Stimulated activated CD8-positive, alpha-beta memory T cell treated with anti-CD3 and anti-CD28 coated beads, Interleukin-15, amount 100 ng/mL, for 24 hours (primary cell): Measurements from ENCODE around the gene EFNA3.
"Not testable (repeated sequence)": the region's sequence is repeated elsewhere in the genome, so short reads cannot be mapped to it uniquely, and the experiment has no call there.

Experiments
- DNase-seq: peaks from one replicate; pipeline ENCODE4 v3.0.0-alpha.2; 2020; ENCODE audit warnings: low read depth

EFNA3 gene

DNA sequence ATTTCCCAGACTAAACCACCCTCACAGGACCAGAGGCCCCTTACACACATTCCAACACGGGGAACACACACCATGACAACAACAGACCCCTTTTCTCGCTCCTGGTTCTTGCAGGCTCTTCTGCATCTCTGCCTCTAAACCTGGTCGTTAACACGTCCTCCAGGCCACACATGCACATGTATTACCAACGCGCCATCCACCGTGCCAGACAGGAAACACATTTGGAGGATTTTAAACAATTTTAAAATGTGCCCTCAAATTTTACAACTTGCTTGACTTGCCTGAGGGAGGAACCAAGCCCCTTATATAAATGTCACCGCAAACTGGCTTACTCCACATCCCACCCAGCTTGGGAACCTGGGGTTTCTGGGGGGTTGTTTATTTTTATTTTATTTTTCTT lies 32.2 kb downstream of the EFNA3 start:
- no peak for DNase-seq

GRCh38 chr1:155113450-155113980 lies 34.9 kb downstream of the EFNA3 start:
- no peak for DNase-seq

DNA sequence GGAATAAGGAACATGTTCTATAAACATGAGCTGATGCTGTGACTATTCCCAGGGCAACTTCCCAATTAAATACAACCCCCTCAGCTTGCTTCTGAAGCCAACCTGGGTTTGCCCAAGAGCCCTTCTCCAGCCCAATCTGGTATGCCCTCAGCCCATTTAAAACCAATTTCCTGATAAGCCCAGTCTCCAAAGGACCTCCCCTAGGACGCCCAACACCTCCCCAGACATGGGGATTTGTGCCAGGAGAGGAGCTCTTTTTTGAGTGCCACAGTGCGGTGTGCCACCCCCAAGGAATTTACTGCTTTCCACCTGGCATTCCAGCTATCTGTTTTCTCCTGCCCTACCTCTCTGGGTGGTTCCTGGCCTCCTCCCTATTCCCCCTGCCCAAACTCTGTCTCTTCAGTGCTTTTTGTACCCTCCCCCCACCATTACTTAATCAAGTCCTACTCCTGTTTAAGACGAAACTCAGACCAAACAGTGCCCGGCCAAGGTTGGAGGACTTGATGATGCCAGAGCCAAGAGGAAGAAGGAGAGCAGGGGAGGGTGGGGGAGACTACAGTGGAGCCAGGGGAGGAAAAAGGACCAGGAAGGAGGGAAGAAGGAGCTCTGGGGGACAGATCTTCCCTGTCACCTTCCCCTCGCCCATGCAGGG lies 37.6 kb downstream of the EFNA3 start:
- no peak for DNase-seq

DNA sequence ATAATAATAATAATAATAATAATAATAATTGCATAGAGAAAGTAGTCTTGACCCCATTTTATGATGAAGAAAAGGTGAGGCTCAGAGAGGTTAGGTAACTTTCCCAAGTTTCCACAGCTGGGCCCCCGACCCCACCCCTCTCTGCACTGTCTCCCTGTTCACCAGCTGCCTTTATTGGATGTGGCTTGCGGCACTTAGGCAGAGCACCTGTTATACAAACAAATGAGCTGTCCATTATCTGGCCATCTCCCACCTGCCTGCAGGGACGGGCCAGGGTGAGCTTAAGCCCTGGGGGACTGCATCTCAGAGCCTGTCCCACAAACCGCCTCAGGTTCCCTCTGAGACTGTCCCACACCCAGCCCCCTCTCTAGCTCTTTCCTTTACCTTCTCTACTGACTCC lies 39.0 kb downstream of the EFNA3 start:
- no peak for DNase-seq

- DNase-seq, result not testable (repeated sequence)
Observed at GRCh38 chr1:155118090-155118489, 39.5 kb downstream of the EFNA3 start.

GRCh38 chr1:155120253-155120652 lies 41.6 kb downstream of the EFNA3 start:
- no peak for DNase-seq

GRCh38 chr1:155121249-155121648 lies 42.6 kb downstream of the EFNA3 start:
- DNase-seq, result no peak

GRCh38 chr1:155122308-155122707 lies 43.7 kb downstream of the EFNA3 start:
- DNase-seq, result no peak

- no peak for DNase-seq
Observed at GRCh38 chr1:155123801-155124200, 45.2 kb downstream of the EFNA3 start.

DNA sequence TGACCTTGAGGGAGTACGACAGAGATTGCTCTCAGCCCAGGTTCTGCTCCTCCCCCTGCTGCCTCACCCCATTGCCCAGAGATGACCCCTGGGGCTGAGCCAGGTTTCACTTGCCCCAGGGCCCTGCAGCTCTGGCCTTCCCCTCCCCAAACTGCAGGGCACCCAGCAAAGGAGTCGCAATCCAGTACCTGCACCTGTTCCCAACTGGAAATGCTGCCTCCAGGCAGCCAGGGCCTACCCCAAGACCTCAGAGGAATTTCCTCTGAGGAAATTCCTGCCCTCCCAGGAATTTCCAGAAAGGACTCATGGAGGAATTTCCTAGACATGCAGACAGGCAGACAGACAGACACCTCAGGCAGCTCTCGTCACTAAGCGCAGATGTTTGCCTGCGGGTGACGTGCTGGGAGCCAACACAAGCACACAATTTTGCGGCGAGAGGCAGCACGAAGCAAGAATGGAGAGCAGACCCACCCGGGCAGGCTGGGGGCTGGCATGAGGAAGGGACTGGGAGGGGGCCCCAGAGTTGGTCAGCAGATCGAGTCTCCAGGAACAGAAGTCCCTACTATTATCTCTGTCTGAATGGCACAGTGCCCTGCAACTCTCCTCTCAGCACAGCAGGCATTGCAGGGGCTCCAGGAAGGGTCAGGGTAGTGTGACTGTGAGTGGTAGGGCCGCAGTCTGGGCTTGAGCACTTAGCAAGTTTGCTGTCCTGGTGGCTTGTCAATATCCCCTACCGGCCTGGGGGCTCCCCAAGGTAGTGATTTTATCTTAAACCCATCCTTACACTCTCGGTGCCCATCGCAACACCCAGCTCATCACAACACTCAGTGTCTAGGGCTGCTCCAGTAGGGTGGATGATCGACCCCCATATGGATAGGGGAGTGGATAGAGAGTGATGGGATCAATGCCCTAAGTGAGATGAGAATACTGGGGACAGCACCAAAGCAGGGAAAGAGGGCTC lies 46.1 kb downstream of the EFNA3 start:
- no peak for DNase-seq

GRCh38 chr1:155125511-155125945 lies 46.9 kb downstream of the EFNA3 start:
- no peak for DNase-seq

DNA sequence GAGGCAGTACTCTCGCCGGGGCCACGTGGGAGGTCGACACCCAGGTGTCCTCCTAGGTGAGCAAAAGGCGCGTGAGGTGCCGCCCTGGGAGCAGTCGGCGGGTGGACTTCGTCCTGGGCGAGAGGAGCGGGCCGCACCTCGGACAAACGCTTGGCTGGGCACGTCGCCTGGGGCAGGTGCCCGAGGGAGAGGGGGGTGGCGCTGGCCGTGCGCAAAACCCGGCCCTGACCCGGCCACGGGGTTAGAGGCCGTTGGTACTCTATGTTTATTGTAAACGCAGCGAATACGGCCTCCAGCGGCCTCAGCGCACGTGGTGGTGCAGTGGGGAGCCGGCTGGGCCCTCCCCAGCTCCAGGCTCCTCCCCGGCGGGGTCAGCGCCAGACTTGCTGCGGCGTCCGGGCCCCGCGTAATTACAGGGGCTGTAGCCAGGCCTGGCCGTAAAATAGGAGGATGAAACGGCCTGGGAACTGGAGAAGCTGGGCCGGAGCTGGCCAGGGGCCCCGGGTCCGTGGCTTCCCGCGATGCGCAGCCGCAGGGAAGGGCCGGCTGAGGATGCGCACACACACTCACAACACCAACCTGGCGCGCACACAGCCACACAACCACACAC lies 47.4 kb downstream of the EFNA3 start:
- no peak for DNase-seq

DNA sequence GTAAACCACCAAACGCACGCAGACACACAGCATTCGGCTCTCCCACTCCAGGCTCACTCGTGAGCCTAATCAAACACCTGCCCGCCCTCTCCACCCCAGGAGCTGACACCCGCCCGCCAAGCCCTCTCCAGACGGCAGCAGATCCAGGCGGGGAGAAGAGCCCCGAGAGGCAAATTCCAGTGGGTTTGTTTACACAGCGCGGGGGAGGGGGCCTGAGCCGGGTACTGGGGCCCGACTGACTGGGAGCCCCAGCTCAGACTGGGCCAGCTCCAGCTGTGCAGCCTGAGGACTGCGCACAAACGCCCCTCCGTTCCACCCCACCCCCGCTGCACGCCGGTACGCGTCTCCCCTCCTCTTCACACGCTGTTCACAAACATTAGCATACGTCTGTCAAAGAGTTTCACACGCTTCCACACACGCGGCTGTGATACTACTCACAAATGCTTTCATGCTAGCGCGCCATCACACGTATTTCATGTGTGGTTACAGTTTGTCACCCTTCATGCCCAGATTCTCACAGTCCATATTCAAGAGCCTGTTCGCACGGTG lies 48.0 kb downstream of the EFNA3 start:
- no peak for DNase-seq

DNA sequence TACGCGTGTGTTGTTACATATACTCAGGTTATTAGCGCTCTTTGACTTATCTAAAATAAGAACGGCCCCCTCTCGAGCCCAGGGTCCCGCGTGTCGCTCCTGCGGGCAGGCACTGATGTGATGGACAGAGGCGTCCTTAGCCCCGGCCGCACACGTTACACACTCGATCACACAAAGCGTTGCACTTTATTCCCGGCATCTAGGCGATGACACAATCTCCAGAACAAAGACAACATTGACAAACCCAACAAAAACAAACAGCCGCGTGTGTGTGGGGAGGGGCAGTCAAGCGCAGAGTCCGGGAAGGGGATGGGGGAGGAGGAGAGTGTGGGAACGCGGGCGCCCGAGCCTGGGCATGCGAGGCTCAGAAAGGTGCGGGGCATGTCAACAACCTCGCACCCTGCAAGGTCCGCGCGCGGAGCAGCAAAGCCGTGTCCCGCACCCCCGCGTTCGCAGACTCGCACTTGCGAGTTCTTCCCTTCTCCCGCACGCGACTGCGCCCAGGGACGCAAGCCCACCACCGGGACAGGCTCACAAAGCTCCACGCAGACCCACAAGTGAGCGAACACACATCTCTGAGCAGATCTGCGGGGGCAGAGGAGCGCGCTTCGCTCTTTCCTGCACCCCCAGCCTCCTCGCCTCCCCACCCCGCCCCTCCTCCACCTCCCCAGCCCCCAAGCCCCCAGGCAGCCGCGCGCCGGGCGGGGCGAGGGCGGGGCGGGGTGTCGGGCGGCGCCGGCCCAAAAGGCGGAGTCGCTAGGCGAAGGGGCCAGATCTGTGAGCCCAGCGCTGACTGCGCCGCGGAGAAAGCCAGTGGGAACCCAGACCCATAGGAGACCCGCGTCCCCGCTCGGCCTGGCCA lies 48.7 kb downstream of the EFNA3 start, which contains the start of gene EFNA1:
EFNA1 (plus strand) TSS at position 772 of the 862 bp plus-strand sequence. CDS start 102 bp downstream, outside the sequence.
- DNase-seq, result no peak

DNA sequence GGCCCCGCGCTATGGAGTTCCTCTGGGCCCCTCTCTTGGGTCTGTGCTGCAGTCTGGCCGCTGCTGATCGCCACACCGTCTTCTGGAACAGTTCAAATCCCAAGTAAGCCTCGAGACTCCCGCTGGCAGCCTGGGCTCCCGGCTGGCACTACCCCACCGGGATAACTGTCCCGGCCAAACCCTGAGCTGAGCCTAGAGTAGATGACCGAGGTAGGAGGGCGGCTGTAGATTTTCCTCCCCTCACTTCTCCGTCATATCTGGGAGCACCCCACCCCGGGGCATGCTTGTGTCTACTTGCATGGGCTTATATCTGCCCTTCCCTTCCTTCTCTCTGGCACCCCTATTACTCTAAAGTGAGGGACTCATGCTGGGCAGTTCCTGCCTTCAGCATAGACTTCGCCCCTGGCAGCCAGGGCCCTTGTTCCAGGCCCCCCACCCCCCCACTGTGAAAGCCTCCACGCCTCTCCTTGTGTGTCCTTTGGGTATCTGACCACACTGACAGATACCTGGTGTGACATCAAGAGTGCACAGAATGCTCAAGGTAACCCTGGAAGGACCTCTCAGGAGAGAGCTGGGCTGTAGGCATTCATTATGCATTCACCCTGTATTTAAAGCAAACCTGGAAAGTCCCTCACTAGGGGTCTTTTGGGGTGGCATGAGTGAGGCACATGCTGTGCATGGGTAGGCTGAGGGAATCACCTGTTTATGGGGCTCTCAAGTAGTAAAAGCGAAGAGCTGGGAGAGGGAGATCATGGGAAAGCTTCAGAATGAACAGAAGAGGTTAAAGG lies 49.5 kb downstream of the EFNA3 start:
- no peak for DNase-seq

- DNase-seq, result no peak
Observed at GRCh38 chr1:155128755-155129473, 50.3 kb downstream of the EFNA3 start.

GRCh38 chr1:155130272-155131006 lies 51.8 kb downstream of the EFNA3 start:
- no peak for DNase-seq

DNA sequence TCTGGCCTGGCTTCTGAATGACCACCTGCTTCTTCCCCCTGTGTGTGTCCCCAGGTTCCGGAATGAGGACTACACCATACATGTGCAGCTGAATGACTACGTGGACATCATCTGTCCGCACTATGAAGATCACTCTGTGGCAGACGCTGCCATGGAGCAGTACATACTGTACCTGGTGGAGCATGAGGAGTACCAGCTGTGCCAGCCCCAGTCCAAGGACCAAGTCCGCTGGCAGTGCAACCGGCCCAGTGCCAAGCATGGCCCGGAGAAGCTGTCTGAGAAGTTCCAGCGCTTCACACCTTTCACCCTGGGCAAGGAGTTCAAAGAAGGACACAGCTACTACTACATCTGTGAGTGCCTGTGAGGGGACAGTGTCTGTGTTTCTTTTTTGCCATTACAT lies 52.6 kb downstream of the EFNA3 start:
- DNase-seq, result no peak

DNA sequence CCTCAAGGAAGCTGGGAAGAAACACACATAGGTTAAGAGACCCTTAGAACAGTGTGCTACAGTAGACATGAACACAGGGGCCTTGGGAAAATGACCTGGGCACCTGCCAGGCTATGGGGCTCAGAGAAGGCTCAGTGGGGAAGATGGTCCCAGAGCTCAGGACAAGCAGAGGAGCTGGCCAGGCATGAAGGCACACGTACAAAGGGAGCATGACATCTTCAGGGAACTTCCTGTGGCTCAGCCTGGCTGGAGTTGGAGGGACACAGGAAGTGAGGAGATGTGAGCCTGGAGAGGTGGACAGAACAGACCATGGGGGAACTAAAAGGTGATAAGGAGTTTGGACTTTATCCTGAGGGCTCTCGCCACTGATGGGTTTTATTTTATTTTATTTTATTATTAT lies 53.2 kb downstream of the EFNA3 start:
- no peak for DNase-seq
